HepG2 (cell line): ENCODE measurements around the gene STUB1. TPM values are rescaled to one million over a fixed set of nuclear protein-coding genes. Genes with fewer than 3 reads are reported as not detected.

Source experiments
- ATAC-seq: fragments of 200-7000 bp; cut with Tn5 transposase; 3 replicates; pipeline ENCODE4 v1.9.1; 2020; ENCODE audit warnings: mild to moderate bottlenecking, moderate library complexity
- BruUV-seq: library from RNA; stranded (reverse); fragments of 400-500 nt; replicated peaks from 2 replicates; lab custom pipeline; 2021; lab: Mats Ljungman, UMichigan
- CTCF ChIA-PET: fragments of 300-600 bp; formaldehyde crosslinking; extraction: SDS; loops from one replicate; lab custom pipeline; 2021; ENCODE audit warnings: low total read pairs, inconsistent platforms, low intra/inter-chr PET ratio; lab: Yijun Ruan, JAX
- POLR2A ChIA-PET: fragments of 350-600 bp; sonication (Branson Sonifier 250); formaldehyde crosslinking; loops from one replicate; lab custom pipeline; 2020; ENCODE audit warnings: antibody characterized with exemption, inconsistent platforms; lab: Yijun Ruan, JAX
- DNase-seq: peaks from one replicate; pipeline ENCODE4 v3.0.0-alpha.2; 2015; ENCODE audit warnings: low spot score
- FAIRE-seq: peaks from 3 replicates; lab custom pipeline; 2011; peaks lifted over from hg19 to GRCh38; lab: Jason Lieb, UNC
- H2AFZ ChIP-seq: one replicate; pipeline ENCODE4 v1.6.1; 2011; ENCODE audit warnings: low read length, inconsistent platforms
- H3K27ac ChIP-seq: fragments of 300-600 bp; 3 replicates; pipeline ENCODE4 v1.8.0; 2011; ENCODE audit warnings: mixed run types, mild to moderate bottlenecking, mixed read lengths, low read length, inconsistent platforms; ENCODE audit not compliant: insufficient read depth; ENCODE audit errors: extremely low read length
- H3K27me3 ChIP-seq, 2 experiments: fragments of 200-600 bp in 1 of 2; 2 replicates in 1 of 2; 3 replicates in 1 of 2; pipeline versions ENCODE4 v1.6.0 to v1.8.0; 2011; ENCODE audit warnings: low read length in 2 of 2, mild to moderate bottlenecking in 2 of 2, moderate library complexity in 2 of 2, inconsistent platforms in 1 of 2; ENCODE audit not compliant: insufficient read depth in 2 of 2, control insufficient read depth in 1 of 2
- H3K36me3 ChIP-seq, 2 experiments: fragments of 200-600 bp in 1 of 2; replicated peaks in 1 of 2; 2 replicates in 1 of 2; 3 replicates in 1 of 2; pipeline versions ENCODE4 v1.5.1 to v1.8.0; 2011; ENCODE audit warnings: low read length in 2 of 2, inconsistent platforms in 1 of 2; ENCODE audit not compliant: insufficient read depth in 2 of 2, control insufficient read depth in 1 of 2
- H3K4me1 ChIP-seq: 2 replicates; pipeline ENCODE4 v1.5.1; 2012; ENCODE audit warnings: low read length, inconsistent platforms; ENCODE audit not compliant: insufficient read depth
- H3K4me2 ChIP-seq: 2 replicates; pipeline ENCODE4 v1.6.0; 2011; ENCODE audit warnings: low read depth, low read length, inconsistent platforms
- H3K4me3 ChIP-seq, 3 experiments: fragments of 200-600 bp in 1 of 3; sonication (generic), shearing (Covaris generic) in 1 of 3; replicated peaks in 1 of 3; 2 replicates each; pipeline ENCODE4 v1.5.1; 2011 to 2016; ENCODE audit warnings: low read length in 3 of 3, inconsistent platforms in 2 of 3, low read depth in 2 of 3, mild to moderate bottlenecking in 2 of 3, control low read depth in 1 of 3, mixed read lengths in 1 of 3; ENCODE audit not compliant: insufficient read depth in 1 of 3
- H3K79me2 ChIP-seq: one replicate; pipeline ENCODE4 v1.6.1; 2011; ENCODE audit warnings: low read length, inconsistent platforms; ENCODE audit not compliant: insufficient read depth
- H3K9ac ChIP-seq: 2 replicates; pipeline ENCODE4 v1.6.0; 2011; ENCODE audit warnings: mild to moderate bottlenecking, low read depth, low read length, inconsistent platforms; ENCODE audit not compliant: insufficient read depth
- H3K9me3 ChIP-seq: 2 replicates; pipeline ENCODE4 v1.5.1; 2012; ENCODE audit warnings: mild to moderate bottlenecking, low read length
- H4K20me1 ChIP-seq: 2 replicates; pipeline ENCODE4 v1.6.0; 2011; ENCODE audit warnings: inconsistent platforms, mild to moderate bottlenecking, low read length, moderate library complexity; ENCODE audit not compliant: insufficient read depth
- FOXP1 ChIP-seq, 2 experiments: fragments of 450-650 bp in 1 of 2; IDR thresholded peaks; 2 replicates each; pipeline ENCODE4 v1.6.1; 2017 to 2018; ENCODE audit warnings: antibody characterized with exemption in 1 of 2
- HNRNPH1 ChIP-seq: fragments of 200-400 bp; formaldehyde crosslinking; optimal IDR thresholded peaks from 2 replicates; pipeline ENCODE3; 2017; ENCODE audit warnings: mild to moderate bottlenecking, low read depth, low read length
- LCORL ChIP-seq, 2 experiments: fragments of 450-650 bp in 1 of 2; sonication (generic) in 1 of 2; formaldehyde crosslinking in 1 of 2; IDR thresholded peaks; 2 replicates each; pipeline versions ENCODE4 v1.5.0 to v1.6.1; 2017 to 2020; ENCODE audit warnings: antibody characterized with exemption in 1 of 2, missing genetic modification reagents in 1 of 2
- MXD1 ChIP-seq: sonication (generic); formaldehyde crosslinking; IDR thresholded peaks from 2 replicates; pipeline ENCODE4 v1.4.0; 2020; ENCODE audit warnings: mild to moderate bottlenecking, missing genetic modification reagents
- NFRKB ChIP-seq: fragments of 450-650 bp; IDR thresholded peaks from 2 replicates; pipeline ENCODE4 v1.6.1; 2017
- SAP130 ChIP-seq: IDR thresholded peaks from 2 replicates; pipeline ENCODE4 v1.6.1; 2016; ENCODE audit warnings: low read depth
- SOX5 ChIP-seq: IDR thresholded peaks from 2 replicates; pipeline ENCODE4 v1.6.1; 2016; ENCODE audit warnings: borderline replicate concordance
- SRF ChIP-seq: IDR thresholded peaks from 2 replicates; pipeline ENCODE4 v1.6.1; 2011; ENCODE audit warnings: mild to moderate bottlenecking, low read depth, low read length, moderate library complexity
- SRSF9 ChIP-seq: fragments of 200-400 bp; formaldehyde crosslinking; IDR thresholded peaks from 2 replicates; pipeline ENCODE4 v1.6.1; 2018; ENCODE audit warnings: borderline replicate concordance, mild to moderate bottlenecking, low read depth, low read length; ENCODE audit not compliant: insufficient read depth, poor library complexity, severe bottlenecking
- TAF15 ChIP-seq: fragments of 200-400 bp; formaldehyde crosslinking; IDR thresholded peaks from one replicate; pipeline ENCODE4 v1.6.1; 2018; ENCODE audit warnings: mild to moderate bottlenecking, low read depth, low read length; ENCODE audit not compliant: poor library complexity, severe bottlenecking
- WIZ ChIP-seq: sonication (generic); formaldehyde crosslinking; IDR thresholded peaks from 2 replicates; pipeline ENCODE4 v1.5.1; 2020; ENCODE audit warnings: mild to moderate bottlenecking, missing genetic modification reagents
- ZNF547 ChIP-seq: sonication (generic); formaldehyde crosslinking; IDR thresholded peaks from 2 replicates; pipeline ENCODE4 v1.5.1; 2020; ENCODE audit warnings: mild to moderate bottlenecking, missing genetic modification reagents
- ZNF563 ChIP-seq: sonication (generic); formaldehyde crosslinking; IDR thresholded peaks from 2 replicates; pipeline ENCODE4 v1.8.0; 2022; ENCODE audit warnings: mild to moderate bottlenecking, moderate library complexity, missing genetic modification reagents
- ZNF781 ChIP-seq: sonication (generic); formaldehyde crosslinking; IDR thresholded peaks from 2 replicates; pipeline ENCODE4 v1.5.1; 2020; ENCODE audit warnings: borderline replicate concordance, mild to moderate bottlenecking, missing genetic modification reagents; ENCODE audit errors: not compliant biosample characterization
- WGBS: methylation state at CpG from one replicate; pipeline ENCODE4 v1.1.6; 2017; ENCODE audit warnings: low lambda C conversion rate; 5-methylcytosine and 5-hydroxymethylcytosine counted together
- in situ Hi-C: cut with HindIII; loops from 2 replicates; pipeline ENCODE4 v1.10.0; 2017; ENCODE audit warnings: low pct_unique_long_range_greater_than_20kb; ENCODE audit not compliant: extremely low pct_ligation_motif_present
- intact Hi-C: fragments of 100-400 bp; cut with micrococcal nuclease; formaldehyde crosslinking; loops from one replicate; pipeline ENCODE4 v1.10.0; 2022; ENCODE audit not compliant: unreplicated experiment
- polyA plus RNA-seq, 8 experiments: library from polyadenylated mRNA; depleted of rRNA in 3 of 8; stranded (reverse) in 7 of 8; unstranded in 1 of 8; fragments of >200 nt; fragmentation: Illumina TruSeq in 4 of 8; extraction: Trizol in 4 of 8; gene quantifications; 2 replicates each; pipeline versions ENCODE4 v1.2.1 to v1.2.3, GENCODE V29; 2011 to 2016; ENCODE audit warnings: low read depth in 4 of 8, missing spikeins in 1 of 8, mixed read lengths in 1 of 8; ENCODE audit not compliant: insufficient read depth in 1 of 8
- total RNA-seq, 5 experiments: library from RNA; depleted of rRNA; stranded (reverse); fragments of >200 nt; fragmentation: Illumina TruSeq; extraction: Trizol; gene quantifications; 2 replicates each; pipeline ENCODE4 v1.2.3, GENCODE V29; 2016; ENCODE audit warnings: low read depth in 1 of 5
- TF ChIP-seq, protein P1 (sequence below): sonication (generic); formaldehyde crosslinking; IDR thresholded peaks from 2 replicates; pipeline ENCODE4 v1.4.0; 2020; ENCODE audit warnings: mild to moderate bottlenecking, missing genetic modification reagents
- TF ChIP-seq, protein P2 (sequence below): IDR thresholded peaks from 2 replicates; pipeline ENCODE4 v1.6.1; 2016
- TF ChIP-seq, protein P3 (sequence below): sonication (generic); formaldehyde crosslinking; IDR thresholded peaks from 2 replicates; pipeline ENCODE4 v1.5.1; 2020; ENCODE audit warnings: mild to moderate bottlenecking, missing genetic modification reagents, moderate library complexity

Gene STUB1
- total and polyA plus RNA-seq, 2 of the 13 experiments (the other 11 are each of a cell fraction or from before 2014, with no cell fraction given), result 52.9 to 78.2 TPM

- Histone ChIP-seq H3K4me2 (peak overlapping the region; percentile 98), H3K27ac (peak overlapping the region; percentile 88), H3K4me1 (peaks cover 37% of the 10 kb centered on the region), H3K9ac (peak overlapping the region; percentile 83), H3K79me2 (peaks cover 6% of the 10 kb centered on the region), H2AFZ (no peak overlapping the region), H4K20me1 (no peaks in the 10 kb centered on the region), H3K27me3 (no peaks in the 10 kb centered on the region), H3K36me3 (no peaks in the 10 kb centered on the region; a peak in 1 of 5 replicates), H3K9me3 (no peaks in the 10 kb centered on the region), H3K4me3 (peak overlapping the region; percentile 90 to 94 (median 92))
- no peak for FAIRE-seq
- ChIA-PET CTCF (no interaction called here), POLR2A (interaction anchor here (0.9 to 2.1 kb wide), 12 partner anchors 10 to 60 kb away, joined by 3 to 13 read pairs (median 4); partner anchors contain the start of genes RHOT2, STUB1, WDR24 and WDR90)
- intact Hi-C loops, result no loop called here
- WGBS, result 34% methylated on average over 15 of the region's 53 CpGs
- in situ Hi-C loops, result no loop called here
- ATAC-seq, result peak; percentile 13
- BruUV-seq, result no TSS peak
- peak; percentile 37 for DNase-seq
- TF ChIP-seq SAP130 (CRISPR knock-in tag) (peak; percentile 9; the same call in 1 of the 2 replicates), ZNF781 (CRISPR knock-in tag) (peak; percentile 23), SOX5 (no peak), ZNF563 (CRISPR knock-in tag) (no peak; the same call in 1 of the 2 replicates), MXD1 (CRISPR knock-in tag) (no peak), SRSF9 (no peak), TAF15 (no peak), NFRKB (no peak), WIZ (CRISPR knock-in tag) (peak; percentile 33; the same call in 1 of the 2 replicates), LCORL (IDR thresholded peaks at IDR 0.05) (no peak), LCORL (CRISPR knock-in tag; IDR thresholded peaks at IDR 0.05) (no peak), ZNF547 (CRISPR knock-in tag) (0 out of 2 replicates have a peak, but pooled peaks have one; percentile 72), HNRNPH1 (no peak), SRF (no peak), FOXP1 (IDR thresholded peaks at IDR 0.05) (no peak), FOXP1 (CRISPR knock-in tag; IDR thresholded peaks at IDR 0.05) (no peak)
- TF ChIP-seq, protein P1, sequence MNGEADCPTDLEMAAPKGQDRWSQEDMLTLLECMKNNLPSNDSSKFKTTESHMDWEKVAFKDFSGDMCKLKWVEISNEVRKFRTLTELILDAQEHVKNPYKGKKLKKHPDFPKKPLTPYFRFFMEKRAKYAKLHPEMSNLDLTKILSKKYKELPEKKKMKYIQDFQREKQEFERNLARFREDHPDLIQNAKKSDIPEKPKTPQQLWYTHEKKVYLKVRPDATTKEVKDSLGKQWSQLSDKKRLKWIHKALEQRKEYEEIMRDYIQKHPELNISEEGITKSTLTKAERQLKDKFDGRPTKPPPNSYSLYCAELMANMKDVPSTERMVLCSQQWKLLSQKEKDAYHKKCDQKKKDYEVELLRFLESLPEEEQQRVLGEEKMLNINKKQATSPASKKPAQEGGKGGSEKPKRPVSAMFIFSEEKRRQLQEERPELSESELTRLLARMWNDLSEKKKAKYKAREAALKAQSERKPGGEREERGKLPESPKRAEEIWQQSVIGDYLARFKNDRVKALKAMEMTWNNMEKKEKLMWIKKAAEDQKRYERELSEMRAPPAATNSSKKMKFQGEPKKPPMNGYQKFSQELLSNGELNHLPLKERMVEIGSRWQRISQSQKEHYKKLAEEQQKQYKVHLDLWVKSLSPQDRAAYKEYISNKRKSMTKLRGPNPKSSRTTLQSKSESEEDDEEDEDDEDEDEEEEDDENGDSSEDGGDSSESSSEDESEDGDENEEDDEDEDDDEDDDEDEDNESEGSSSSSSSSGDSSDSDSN (CRISPR knock-in tag), result 0 out of 2 replicates have a peak, but pooled peaks have one; percentile 18
- TF ChIP-seq, protein P2, sequence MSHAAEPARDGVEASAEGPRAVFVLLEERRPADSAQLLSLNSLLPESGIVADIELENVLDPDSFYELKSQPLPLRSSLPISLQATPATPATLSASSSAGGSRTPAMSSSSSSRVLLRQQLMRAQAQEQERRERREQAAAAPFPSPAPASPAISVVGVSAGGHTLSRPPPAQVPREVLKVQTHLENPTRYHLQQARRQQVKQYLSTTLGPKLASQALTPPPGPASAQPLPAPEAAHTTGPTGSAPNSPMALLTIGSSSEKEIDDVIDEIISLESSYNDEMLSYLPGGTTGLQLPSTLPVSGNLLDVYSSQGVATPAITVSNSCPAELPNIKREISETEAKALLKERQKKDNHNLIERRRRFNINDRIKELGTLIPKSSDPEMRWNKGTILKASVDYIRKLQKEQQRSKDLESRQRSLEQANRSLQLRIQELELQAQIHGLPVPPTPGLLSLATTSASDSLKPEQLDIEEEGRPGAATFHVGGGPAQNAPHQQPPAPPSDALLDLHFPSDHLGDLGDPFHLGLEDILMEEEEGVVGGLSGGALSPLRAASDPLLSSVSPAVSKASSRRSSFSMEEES (CRISPR knock-in tag), result peak; percentile 13; the same call in 1 of the 2 replicates
- TF ChIP-seq, protein P3, sequence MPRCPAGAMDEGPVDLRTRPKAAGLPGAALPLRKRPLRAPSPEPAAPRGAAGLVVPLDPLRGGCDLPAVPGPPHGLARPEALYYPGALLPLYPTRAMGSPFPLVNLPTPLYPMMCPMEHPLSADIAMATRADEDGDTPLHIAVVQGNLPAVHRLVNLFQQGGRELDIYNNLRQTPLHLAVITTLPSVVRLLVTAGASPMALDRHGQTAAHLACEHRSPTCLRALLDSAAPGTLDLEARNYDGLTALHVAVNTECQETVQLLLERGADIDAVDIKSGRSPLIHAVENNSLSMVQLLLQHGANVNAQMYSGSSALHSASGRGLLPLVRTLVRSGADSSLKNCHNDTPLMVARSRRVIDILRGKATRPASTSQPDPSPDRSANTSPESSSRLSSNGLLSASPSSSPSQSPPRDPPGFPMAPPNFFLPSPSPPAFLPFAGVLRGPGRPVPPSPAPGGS (CRISPR knock-in tag), result peak; percentile 74; the same call in 1 of the 2 replicates
Observed at GRCh38 chr16:637081-638018, 42.9 kb upstream of the STUB1 start.
